HG02840 (cell line): Measurements from ENCODE around the gene ACD.
"Not testable (repeated sequence)": the region's sequence is repeated elsewhere in the genome, so short reads cannot be mapped to it uniquely, and the experiment has no call there.

Experiments
- ATAC-seq: cut with Tn5 transposase; IDR thresholded peaks from one replicate; pipeline ENCODE4 v1.9.1; 2021; ENCODE audit warnings: mild to moderate bottlenecking, moderate library complexity, moderate number of reproducible peaks; ENCODE audit not compliant: unreplicated experiment, low FRiP score

The ACD gene

DNA sequence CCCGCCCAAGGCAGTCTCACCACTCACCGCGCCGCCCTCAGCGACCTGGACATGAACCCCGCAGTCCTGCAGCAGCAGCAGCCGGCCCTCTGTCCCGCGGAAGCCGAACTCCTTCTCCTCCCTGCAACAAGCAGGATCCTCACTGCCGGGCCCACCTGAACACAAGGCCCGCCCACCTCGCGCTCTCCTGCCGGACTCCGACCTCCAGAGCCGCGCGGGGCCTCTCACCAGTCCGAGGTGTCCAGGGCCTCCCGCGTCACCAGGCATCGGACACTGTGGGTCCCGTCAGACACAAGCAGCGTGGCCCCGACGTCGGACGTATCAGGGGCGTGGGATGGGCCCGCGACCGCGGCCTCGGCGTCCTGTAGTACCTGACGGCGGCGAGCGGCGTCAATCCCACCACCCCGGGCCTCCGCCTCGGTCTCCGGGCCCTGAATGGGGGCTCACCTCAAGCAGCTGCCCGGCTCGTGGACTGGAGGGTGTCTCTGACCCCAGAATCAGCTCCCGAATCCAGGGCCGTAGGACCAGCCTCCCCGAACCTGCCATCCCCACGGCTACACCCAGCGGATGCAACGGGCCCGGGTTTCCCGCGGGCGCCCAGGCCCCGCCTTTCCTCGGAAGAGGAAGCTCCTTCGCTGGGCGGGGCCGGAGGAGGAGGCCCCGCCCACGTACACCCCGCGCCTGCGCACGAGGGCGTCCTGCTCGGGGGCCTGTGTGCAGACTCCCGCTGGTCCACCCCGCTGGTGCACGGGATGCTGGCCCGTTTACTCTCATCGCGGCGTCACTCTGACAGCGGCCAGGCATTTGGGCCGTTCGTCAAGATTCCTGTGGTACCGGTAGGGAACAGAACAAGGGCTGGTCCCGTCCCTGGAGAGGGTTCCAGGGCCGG is at the start of gene ACD:
TSS of gene ACD (minus strand) at position 586 of the 889 bp plus-strand sequence. CDS start at position 546, 40 bp downstream.
- peak; percentile 53 for ATAC-seq

DNA sequence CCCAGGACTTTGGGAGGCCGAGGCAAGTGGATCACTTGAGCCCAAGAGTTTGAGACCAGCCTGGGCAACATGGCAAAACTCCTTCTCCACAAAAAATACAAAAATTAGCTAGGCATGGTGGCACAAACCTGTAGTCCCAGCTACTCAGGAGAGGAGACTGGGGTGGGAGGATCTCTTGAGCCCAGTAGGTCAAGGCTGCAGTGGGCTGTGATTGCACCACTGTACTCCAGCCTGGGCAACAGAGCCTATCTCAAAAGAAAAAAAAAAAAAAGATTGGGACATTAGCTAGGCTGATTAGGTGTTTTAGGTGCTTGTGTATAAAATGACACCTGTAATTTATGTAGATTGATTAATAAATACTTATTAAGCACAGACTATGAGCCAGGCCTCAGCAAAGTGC is 49.0 kb upstream of the ACD start:
- no peak for ATAC-seq

DNA sequence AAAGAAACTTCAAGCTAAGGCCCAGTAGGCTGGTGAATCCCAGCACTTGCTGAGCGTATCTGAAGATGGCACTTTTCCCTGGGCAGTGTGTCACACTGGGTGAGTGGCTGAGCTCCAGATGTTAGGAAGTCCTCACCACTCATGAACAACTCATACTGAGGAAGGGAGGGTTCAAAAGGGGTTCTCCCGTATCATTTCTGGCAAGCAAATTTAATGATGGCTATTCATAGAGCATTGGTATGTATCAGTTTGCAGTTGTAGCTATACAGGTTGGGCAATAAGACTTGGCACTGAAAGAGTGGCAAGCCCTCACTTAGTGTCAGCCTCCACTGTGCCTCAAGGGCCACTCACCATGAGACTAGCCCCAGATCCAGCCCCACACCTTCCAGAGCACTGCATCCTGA is 48.3 kb upstream of the ACD start:
- ATAC-seq, result no peak

DNA sequence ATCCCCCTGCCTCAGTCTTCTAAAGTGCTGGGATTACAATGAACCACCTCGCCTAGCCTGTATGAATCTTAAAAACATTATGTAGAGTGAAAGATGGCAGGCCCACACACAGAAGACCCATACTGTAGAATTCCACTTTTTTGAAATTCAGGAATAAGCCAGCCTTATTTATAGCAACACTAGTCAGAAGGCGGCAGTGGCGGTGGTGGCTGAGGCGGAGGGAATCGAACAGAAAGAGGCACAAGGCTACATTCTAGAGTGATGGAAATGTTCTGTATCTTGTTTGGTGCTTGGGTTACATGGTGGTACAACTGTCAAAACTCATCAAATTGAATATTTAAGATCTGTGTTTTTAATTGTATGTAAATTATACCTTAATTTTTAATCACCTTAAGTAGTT is 47.7 kb upstream of the ACD start:
- ATAC-seq, result no peak

DNA sequence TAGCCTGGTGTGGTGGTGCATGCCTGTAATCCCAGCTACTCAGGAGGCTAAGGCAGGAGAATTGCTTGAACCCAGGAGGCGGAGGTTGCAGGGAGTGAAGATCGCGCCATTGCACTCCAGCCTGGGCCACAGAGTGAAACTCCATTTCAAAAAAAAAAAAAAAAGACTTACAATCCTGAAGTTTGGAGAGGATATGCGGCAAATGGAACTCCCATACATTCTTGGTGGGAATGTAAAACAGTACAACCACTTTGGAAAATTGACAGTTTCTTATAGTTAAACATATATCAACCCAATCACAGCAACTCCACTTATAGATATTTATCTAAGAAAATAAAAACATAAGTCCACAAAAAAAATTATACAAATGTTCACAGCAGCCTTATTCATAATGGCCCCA is 47.1 kb upstream of the ACD start:
- ATAC-seq, result no peak

DNA sequence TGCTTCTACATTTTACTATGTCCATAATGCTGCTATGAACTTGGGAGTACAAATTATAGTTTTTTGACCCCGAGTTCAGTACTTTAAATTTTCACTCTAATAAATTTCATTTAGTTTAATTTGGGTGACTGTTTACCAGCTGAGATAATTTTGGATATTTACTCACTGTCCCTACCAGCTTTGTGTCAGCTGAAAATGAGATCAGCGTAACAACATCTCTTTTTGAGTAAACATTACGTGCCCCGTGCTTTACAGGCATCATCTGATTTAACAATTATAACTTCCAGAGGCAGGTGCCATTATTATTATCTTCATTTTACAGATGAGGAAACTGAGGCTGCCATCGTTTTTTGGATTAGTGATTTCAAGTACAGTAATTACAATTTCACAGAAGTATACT is 44.0 kb upstream of the ACD start:
- ATAC-seq, result no peak

DNA sequence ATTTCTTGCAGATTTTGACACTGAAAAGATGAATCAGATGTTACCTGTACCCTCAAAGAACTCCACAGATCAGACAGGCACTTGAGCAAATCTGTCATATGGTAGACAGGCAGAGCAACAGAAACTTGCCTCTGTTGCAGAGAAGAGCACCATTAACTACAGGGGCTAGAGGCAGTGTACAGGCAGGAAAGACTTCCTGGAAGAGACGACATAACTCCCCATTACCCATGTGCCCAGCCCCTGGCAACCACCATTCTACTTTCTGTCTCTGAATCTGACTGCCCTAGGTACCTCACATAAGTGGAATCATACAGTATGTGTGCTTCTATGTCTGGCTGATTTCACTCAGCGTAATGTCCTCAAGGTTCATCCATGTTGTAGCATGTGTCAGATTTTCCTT is 43.6 kb upstream of the ACD start:
- no peak for ATAC-seq

DNA sequence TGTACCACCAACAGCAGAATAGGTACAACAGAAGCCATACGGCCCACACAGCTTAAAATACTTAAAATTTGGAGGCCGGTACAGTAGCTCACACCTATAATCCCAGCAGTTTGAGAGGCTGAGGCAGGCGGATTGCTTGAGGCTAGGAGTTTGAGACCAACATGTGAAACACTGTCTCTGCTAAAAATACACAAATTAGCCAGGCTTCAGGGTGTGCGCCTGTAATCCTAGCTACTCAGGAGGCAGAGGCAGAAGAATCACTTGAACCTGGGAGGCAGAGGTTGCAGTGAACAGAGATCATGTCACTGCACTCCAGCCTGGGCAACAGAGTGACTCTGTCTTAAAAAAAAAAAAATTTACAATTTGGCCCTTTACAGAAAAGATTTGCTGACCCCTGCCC is 42.1 kb upstream of the ACD start:
- no peak for ATAC-seq

DNA sequence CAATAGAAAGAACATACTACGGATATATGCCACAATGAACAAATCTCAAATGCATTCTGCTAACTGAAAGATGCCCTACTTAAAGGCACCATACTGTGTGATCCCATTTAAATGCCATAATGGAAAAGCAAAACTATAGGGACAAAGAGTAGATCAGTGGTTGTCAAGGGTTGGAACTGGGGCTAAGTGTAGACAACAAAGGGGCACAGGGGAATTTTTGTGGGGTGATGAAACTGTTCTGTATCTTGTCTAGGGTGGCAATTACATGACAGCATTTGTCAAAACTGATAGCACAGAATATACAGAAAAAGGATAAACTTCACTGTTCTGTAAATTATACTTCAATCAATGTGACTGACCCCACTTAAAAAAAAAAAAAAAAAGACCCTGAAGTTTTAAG is 41.4 kb upstream of the ACD start:
- no peak for ATAC-seq

DNA sequence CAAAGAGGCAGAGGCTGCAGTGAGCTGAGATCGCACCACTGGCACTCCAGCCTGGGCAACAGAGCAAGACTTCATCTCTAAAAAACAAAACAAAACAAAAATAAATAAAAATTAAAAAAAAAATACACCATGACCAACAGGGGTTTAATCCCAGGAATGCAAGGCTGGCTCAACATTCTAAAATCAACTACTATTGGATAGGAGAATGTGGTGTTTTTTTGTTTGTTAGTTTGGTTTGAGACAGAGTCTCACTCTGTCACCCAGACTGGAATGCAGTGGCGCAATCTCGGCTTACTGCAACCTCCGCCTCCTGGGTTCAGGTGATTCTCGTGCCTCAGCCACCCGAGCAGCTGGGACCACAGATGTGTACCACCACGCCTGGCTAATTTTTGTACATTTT is 39.2 kb upstream of the ACD start:
- no peak for ATAC-seq

DNA sequence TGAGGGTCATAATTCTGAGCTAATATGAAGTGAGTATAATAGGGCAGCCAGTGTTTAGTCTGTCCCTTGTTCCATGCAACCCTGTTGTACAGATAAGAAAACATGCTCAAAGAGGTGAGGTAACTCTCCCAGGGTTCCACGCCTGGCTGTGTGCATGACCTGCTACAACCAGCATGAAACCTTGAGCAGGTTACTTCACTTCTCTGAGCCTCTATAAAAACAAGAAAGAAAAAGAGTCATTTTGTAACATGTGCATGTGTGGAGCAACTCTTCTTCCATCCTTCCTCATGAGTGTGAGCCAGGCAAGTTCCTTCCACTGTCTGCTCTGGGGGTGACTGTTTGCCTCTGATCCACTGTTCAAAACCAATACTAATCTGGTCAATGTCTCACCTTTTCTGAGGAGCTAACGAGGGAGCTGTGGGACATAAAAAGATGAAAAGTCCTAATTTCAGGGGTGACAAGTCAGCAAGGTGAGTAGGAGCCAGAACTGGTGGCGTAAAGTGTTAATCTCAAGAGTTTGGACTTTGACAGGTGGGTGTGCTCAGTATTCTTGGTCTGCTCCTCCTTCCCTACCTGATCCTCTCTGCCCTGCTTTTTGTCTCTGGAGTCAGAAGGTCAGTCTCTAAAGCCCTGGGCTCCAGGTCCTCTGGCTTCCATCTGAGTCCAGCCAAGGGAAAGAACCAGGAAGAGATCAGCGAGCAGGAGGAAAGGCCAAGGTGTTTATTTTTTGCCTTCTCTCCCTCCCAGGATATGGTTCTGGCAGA is 37.5 kb upstream of the ACD start:
- ATAC-seq, result no peak

DNA sequence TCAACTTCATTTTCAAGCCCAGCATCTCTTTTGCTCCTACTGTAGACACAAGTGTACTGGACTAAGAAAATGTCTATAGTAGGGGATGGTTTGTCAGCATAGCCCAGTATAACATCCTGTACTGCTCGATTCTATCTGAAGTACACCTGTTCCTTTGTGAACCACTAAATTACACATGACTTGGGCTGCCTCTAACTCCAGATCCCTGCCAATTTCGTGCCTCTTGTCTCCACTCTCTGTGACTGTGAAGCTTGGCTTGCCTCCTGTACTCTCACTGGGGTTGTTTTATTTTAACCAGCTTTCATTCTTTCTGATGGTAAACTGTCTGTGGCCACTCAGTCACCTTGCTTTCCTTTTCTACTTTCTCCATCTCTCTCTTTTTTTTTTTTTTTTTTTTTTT is 34.6 kb upstream of the ACD start:
- no peak for ATAC-seq

DNA sequence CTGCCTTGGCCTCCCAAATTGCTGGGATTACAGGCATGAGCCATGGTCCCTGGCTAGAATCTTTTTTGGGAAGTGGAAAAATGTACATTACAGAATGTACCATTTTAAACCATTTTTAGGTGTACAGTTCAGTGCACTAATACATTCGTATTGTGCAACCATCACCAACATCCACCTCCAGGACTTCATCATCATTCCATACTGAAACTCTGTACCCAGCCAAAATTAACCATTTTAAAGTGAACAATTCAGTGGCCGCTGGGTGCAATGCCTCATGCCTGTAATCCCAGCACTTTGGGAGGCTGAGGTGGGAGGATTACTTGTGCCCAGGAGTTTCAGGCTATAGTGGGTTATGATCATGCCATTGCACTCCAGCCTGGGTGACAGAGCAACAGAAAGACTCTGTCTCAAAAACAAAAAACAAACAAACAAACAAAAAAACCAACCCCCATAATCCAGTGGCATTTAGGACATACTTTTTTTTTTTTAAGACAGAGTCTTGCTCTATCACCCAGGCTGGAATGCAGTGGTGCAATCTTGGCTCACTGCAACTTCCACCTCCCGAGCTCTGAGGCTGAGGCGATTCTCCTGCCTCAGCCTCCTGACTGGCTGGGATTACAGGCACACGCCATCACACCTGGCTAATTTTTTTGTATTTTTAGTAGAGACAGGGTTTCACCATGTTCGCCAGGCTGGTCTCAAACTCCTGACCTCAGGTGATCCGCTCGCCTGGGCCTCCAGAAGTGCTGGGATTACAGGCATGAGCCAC is 33.6 kb upstream of the ACD start:
- ATAC-seq, result not testable (repeated sequence)

DNA sequence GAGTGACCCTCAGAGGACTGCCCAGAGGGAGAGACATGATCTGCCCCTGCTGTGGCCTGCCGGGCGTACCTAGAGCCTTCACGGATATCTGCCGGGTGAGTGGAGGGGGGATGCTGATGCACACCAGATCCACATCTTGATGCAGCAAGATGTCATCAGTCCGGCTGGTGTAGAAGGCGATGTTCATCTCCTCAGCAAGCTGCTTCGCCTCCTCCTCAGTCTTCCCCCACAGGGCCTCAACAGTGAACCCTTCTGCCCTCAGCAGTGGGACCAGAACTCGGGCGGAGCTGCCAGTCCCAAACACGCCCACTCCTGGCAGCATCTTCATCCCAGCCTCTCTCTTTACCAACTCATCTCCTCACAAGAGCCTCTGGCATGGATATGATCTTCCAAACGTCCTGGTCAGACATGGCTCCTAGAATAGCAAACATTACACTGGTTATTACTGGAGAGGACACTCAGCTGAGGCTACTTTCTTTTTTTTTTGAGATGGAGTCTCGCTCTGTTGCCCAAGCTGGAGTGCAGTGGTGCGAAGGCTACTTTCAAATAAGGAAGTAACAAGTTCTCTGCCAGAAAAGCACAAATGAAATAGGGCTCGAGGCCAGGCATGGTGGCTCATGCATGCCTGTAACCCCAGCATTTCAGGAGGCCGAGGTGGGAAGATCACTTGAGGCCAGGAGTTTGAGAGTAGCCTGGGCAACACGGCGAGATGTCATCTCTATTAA is 25.5 kb upstream of the ACD start:
- ATAC-seq, result no peak

DNA sequence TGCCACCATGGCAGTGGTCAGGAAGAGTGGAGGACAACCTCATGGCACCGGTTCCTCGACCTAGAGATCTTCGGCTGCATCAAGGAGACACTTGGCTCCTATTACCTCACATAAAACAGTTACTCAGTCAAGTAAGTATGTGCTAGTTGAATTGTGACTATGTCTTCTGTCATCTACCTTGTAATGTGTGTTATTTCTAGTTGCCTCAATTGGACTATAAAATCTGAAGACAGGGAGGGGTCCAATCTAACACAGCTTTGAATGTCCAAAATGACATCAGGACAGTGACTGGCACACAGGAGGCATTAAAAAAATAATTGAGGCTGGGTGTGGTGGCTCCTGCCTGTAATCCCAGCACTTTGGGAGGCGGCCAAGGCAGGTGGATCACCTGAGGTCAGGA is 23.7 kb upstream of the ACD start:
- ATAC-seq, result no peak

DNA sequence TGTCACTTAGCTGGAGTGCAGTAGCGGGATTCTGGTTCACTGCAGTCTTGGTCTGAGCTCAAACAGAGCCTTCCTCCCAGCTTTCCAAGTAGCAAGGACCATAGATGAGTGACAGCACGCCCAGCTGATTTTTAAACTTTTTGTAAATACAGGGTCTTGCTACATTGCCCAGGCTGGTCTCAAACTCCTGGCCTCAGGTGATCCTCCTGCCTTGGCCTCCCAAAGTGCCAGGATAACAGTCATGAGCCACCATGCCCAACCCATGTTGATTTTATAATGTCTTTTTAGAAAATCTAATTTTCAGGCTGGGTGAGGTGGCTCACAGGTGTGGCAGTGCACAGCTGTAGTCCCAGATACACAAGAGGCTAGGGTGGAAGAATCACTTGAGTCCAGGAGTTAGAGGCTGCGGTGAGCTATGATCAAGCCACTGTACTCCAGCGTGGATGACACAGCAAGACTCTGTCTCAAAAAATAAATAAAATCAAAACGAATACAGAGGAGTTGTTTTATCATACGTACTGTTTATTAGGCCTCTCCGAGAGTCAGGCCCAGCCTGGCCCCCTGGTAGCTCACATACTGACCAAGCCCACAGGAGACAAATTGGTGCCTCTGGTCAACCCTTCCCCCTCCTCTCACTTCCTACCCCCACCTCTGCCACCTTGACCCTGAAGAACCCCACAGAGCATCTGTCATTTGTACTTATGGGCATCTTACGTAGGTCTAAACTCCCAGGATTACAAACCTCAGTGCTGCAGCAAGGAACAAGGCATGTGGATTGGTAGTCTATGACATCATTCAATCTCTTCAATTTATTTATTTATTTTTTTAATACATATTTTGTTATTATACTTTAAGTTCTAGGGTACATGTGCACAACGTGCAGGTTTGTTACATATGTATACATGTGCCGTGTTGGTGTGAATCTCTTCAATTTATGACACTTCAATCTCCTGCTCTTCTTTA is 20.2 kb upstream of the ACD start:
- no peak for ATAC-seq

DNA sequence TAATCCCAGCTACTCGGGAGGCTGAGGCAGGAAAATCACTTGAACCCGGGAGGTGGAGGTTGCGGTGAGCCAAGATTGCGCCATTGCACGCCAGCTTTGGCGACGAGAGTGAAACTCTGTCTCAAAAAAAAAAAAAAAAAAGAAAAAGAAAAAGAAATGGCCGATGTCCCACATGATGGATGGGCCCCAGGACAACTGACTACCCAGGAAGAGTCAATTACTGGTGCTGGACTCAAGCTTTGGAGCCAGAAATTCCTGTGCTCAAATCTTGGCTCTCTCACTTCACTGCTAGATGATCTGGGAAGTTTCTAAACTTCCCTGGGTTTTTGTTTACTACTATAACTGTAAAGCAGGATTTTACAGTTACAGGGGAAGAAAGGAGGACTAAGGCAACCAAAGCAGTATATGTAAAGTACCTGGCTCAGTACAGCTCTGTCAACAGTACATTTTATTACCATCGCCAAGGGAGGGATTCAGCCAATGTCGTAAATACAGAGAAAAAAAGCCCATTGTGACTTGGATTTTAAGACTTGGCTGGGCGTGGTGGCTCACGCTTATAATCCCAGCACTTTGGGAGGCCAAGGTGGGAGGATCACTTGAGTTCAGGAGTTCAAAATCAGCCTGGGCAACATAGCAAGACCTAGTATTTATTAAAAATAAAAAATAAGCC is 18.4 kb upstream of the ACD start:
- no peak for ATAC-seq

DNA sequence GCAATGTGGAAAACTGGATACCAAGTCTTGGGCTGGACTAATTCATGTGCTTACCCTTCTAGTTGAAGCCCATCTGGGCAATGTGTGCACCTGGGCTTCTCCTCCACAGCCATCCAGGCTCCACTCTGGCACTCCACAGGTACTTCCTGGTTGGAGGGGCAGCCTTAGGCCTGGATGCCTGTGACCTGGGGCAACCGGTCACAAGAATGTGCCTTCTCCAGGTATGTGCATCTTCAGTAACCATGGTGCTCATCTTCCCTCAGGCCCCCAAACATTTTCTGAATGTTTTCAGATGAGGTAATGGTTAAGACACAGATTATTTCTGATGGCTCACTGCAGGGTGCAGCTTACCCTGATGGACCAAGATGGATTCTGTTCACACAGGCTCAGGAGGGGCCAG is 17.7 kb upstream of the ACD start:
- no peak for ATAC-seq

DNA sequence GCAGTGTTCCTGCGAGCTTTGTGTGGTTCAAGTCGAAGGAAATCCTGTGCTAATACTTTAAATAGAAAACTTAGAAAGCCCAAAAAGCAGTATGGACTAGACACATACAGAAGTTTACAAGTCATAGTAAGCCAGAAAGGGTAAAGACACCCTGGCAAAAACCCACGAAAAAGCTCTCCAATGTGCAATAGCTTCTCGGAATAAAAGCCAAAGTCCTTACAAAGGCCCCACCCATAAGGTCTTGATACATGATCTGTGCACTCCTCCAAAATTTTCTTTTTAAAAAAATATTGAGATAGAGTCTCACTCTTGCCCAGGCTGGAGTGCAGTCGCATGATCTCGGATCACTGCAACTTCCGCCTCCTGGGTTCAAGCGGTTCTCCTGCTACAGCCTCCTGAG is 16.9 kb upstream of the ACD start:
- no peak for ATAC-seq
